Putamen (tissue), 1 donor: Measurements from ENCODE around the gene LPIN3.
"Not testable (repeated sequence)": the region's sequence is repeated elsewhere in the genome, so short reads cannot be mapped to it uniquely, and the experiment has no call there.

Experiments used
- DNase-seq: peaks from one replicate; pipeline ENCODE4 v3.0.0-alpha.2; 2016; ENCODE audit warnings: low spot score

The LPIN3 gene

GRCh38 chr20:41340327-41341055 is at the start of gene LPIN3:
Gene LPIN3, plus strand, starts transcription at chr20:41340821. Its CDS starts 4,983 bp downstream, at chr20:41345804.
- peak; percentile 34 for DNase-seq

GRCh38 chr20:41293269-41294037 is 47.2 kb upstream of the LPIN3 start:
- no peak for DNase-seq

- no peak for DNase-seq
These were observed 40.7 kb upstream of the LPIN3 start for GRCh38 chr20:41299899-41300298.

- no peak for DNase-seq
These were observed 40.2 kb upstream of the LPIN3 start for GRCh38 chr20:41300383-41300782.

GRCh38 chr20:41300886-41301285 is 39.7 kb upstream of the LPIN3 start:
- DNase-seq, result no peak

GRCh38 chr20:41304002-41304401 is 36.6 kb upstream of the LPIN3 start:
- DNase-seq, result no peak

GRCh38 chr20:41304424-41305079 is 36.1 kb upstream of the LPIN3 start:
- no peak for DNase-seq

- DNase-seq, result no peak
These were observed 34.4 kb upstream of the LPIN3 start for GRCh38 chr20:41306061-41306727.

GRCh38 chr20:41307021-41307420 is 33.6 kb upstream of the LPIN3 start:
- no peak for DNase-seq

- DNase-seq, result no peak
These were observed 32.3 kb upstream of the LPIN3 start for GRCh38 chr20:41308290-41308711.

- no peak for DNase-seq
These were observed 31.8 kb upstream of the LPIN3 start for GRCh38 chr20:41308726-41309413.

GRCh38 chr20:41309817-41310216 is 30.8 kb upstream of the LPIN3 start:
- no peak for DNase-seq

GRCh38 chr20:41312009-41312408 is 28.6 kb upstream of the LPIN3 start:
- not testable (repeated sequence) for DNase-seq

- DNase-seq, result no peak
These were observed 26.2 kb upstream of the LPIN3 start for GRCh38 chr20:41314386-41314785.

- no peak for DNase-seq
These were observed 24.6 kb upstream of the LPIN3 start for GRCh38 chr20:41316051-41316450.

- DNase-seq, result peak; percentile 83
These were observed 23.7 kb upstream of the LPIN3 start for GRCh38 chr20:41316602-41317545.

- DNase-seq, result peak; percentile 99
These were observed 22.9 kb upstream of the LPIN3 start, which contains the start of gene ZHX3 for GRCh38 chr20:41317546-41318270. Gene ZHX3, minus strand, starts transcription at chr20:41317731. Its CDS starts 112,815 bp downstream, at chr20:41204916.

GRCh38 chr20:41318271-41318649 is 22.4 kb upstream of the LPIN3 start:
- DNase-seq, result no peak

- DNase-seq, result no peak
These were observed 20.2 kb upstream of the LPIN3 start for GRCh38 chr20:41320441-41320840.

- no peak for DNase-seq
These were observed 19.6 kb upstream of the LPIN3 start for GRCh38 chr20:41320976-41321375.
